Pancreas (tissue), 10 donors: ENCODE data around the gene SPSB1. TPM values are rescaled to one million over a fixed set of nuclear protein-coding genes. Genes with fewer than 3 reads are reported as not detected.

Source experiments
- ATAC-seq, 4 donors: fragments of 200-7000 bp; cut with Tn5 transposase; one replicate each; pipeline versions ENCODE4 v1.8.0 to v1.9.1; 2020; ENCODE audit warnings: mild to moderate bottlenecking in 4 of 4, moderate library complexity in 4 of 4
- DNase-seq, 6 donors: peaks; one replicate each; pipeline ENCODE4 v3.0.0-alpha.2; 2020
- FAIRE-seq: peaks from 2 replicates; lab custom pipeline; 2012; peaks lifted over from hg19 to GRCh38; lab: Jason Lieb, UNC
- H3K27ac ChIP-seq, 4 donors: fragments of 200-600 bp; sonication (generic); 1 replicate in 3 of 4; 2 replicates in 1 of 4; pipeline versions ENCODE4 v1.5.0 to v1.8.0; 2020
- H3K27me3 ChIP-seq, 4 donors: fragments of 200-600 bp; one replicate each; pipeline ENCODE4 v1.8.0; 2021
- H3K36me3 ChIP-seq, 3 donors: fragments of 200-600 bp; sonication (generic) in 1 of 3; one replicate each; pipeline versions ENCODE4 v1.5.0 to v1.8.0; 2020 to 2021
- H3K4me1 ChIP-seq, 3 donors: fragments of 200-600 bp; one replicate each; pipeline ENCODE4 v1.8.0; 2021
- H3K4me3 ChIP-seq, 4 donors: fragments of 200-600 bp; sonication (generic) in 2 of 4; one replicate each; pipeline versions ENCODE4 v1.5.0 to v1.8.0; 2020 to 2021
- H3K9me3 ChIP-seq, 4 donors: fragments of 200-600 bp; one replicate each; pipeline ENCODE4 v1.8.0; 2021
- CTCF ChIP-seq, 4 donors: fragments of 200-600 bp; sonication (generic) in 3 of 4; IDR thresholded peaks; one replicate each; pipeline versions ENCODE4 v1.5.0 to v1.8.0; 2021; ENCODE audit warnings: antibody characterized with exemption in 4 of 4
- WGBS, 2 donors: extraction: QIAGEN DNeasy Blood & Tissue Kit; methylation state at CpG; one replicate each; pipeline ENCODE4 v1.1.7; 2013; 5-methylcytosine and 5-hydroxymethylcytosine counted together
- intact Hi-C, 3 donors: fragments of 100-400 bp; cut with DNase I; formaldehyde crosslinking; loops; one replicate each; pipeline versions ENCODE4 v1.11.1 to v1.14.2; 2022
- polyA plus RNA-seq, 2 donors: library from polyadenylated mRNA; stranded (reverse); fragments of 200-250 nt; gene quantifications; one replicate each; pipeline ENCODE4 v1.2.3, GENCODE V29; 2013
- total RNA-seq, 6 donors: library from RNA; stranded (reverse); fragmentation: NEBNext Ultra II Directional in 4 of 6; extraction: Animal tissue kit (Norgen Biotek cat#: 25700) in 4 of 6; gene quantifications; one replicate each; pipeline versions ENCODE4 v1.2.1 to v1.2.4, GENCODE V29; 2021 to 2023
- donor health status: healthy with polysubstance abuse.
- donor health status: DM: no; HTN: no; CAD: no; lungs with moderate emphysema.
- donor health status: DM: no; HTN: no; CAD: no.
- donor health status: control.
- donor health status: control.
- donor health status: Bipolar disorder and iron deficiency.
- donor health status: DM: yes; HTN: yes; CAD: no.
- donor health status: DM: no; HTN: no; CAD: no.
- donor health status: DM: no; HTN: no; CAD: no.
- donor health status: DM: yes; HTN: yes; CAD: no.

The SPSB1 gene
- total and polyA plus RNA-seq, 8 donors, result 10.5 to 27.5 (median 18.1) TPM

GRCh38 chr1:9410737-9411297, 118.1 kb downstream of the SPSB1 start:
- no peaks in the 10 kb centered on the region for H3K36me3 ChIP-seq
- H3K9me3 ChIP-seq, result no peaks in the 10 kb centered on the region
- TF ChIP-seq CTCF (IDR thresholded peaks at IDR 0.05), result no peak
- H3K4me1 ChIP-seq, result peaks cover 7 to 19% (median 10%) of the 10 kb centered on the region in 3 donors
- no peak overlapping the region for H3K27ac ChIP-seq
- H3K27me3 ChIP-seq, result no peaks in the 10 kb centered on the region
- DNase-seq, result no peak
- FAIRE-seq, result no peak
- no peak overlapping the region for H3K4me3 ChIP-seq
- WGBS, 2 donors, result 68 to 73% methylated on average over 7 of the region's 7 CpGs
- intact Hi-C loops, result no loop called here
- ATAC-seq, result peak in 1 of 4 donors; percentile 11

- Histone ChIP-seq H3K27me3 (no peaks in the 10 kb centered on the region), H3K4me3 (no peak overlapping the region), H3K9me3 (no peaks in the 10 kb centered on the region), H3K36me3 (no peaks in the 10 kb centered on the region), H3K4me1 (peaks cover 7 to 19% (median 10%) of the 10 kb centered on the region in 3 donors), H3K27ac (peak overlapping the region; percentile 49 to 87 (median 77))
- DNase-seq (peak in 5 of 6 donors; percentile 63 to 81 (median 75)), FAIRE-seq (no peak), ATAC-seq (peak; percentile 86 to 93 (median 90))
- intact Hi-C loops, result no loop called here
- 24 to 40% methylated on average over 17 of the region's 17 CpGs for WGBS, 2 donors
- TF ChIP-seq CTCF (IDR thresholded peaks at IDR 0.05), result no peak
These were observed 120.6 kb downstream of the SPSB1 start for GRCh38 chr1:9413071-9413876.

GRCh38 chr1:9413877-9414213, 121.2 kb downstream of the SPSB1 start:
- H3K36me3 ChIP-seq, result no peaks in the 10 kb centered on the region
- FAIRE-seq (no peak), DNase-seq (no peak), ATAC-seq (peak in 1 of 4 donors; percentile 53)
- no peak overlapping the region for H3K4me3 ChIP-seq
- peak overlapping the region in 3 of 4 donors; percentile 69 to 87 (median 85) for H3K27ac ChIP-seq
- intact Hi-C loops, result no loop called here
- TF ChIP-seq CTCF (IDR thresholded peaks at IDR 0.05), result no peak
- H3K4me1 ChIP-seq, result peaks cover 7 to 19% (median 10%) of the 10 kb centered on the region in 3 donors
- WGBS, 2 donors, result 75 to 77% methylated on average over 4 of the region's 4 CpGs
- no peaks in the 10 kb centered on the region for H3K27me3 ChIP-seq
- H3K9me3 ChIP-seq, result no peaks in the 10 kb centered on the region

GRCh38 chr1:9416506-9416905, 123.8 kb downstream of the SPSB1 start:
- ATAC-seq, result no peak
- Histone ChIP-seq H3K9me3 (no peaks in the 10 kb centered on the region), H3K36me3 (no peaks in the 10 kb centered on the region), H3K27ac (no peak overlapping the region), H3K4me1 (peaks cover 7 to 19% (median 10%) of the 10 kb centered on the region in 3 donors), H3K27me3 (no peaks in the 10 kb centered on the region), H3K4me3 (no peak overlapping the region)
- FAIRE-seq, result no peak
- WGBS, 2 donors, result 89 to 92% methylated on average over 9 of the region's 9 CpGs
- TF ChIP-seq CTCF (IDR thresholded peaks at IDR 0.05), result no peak
- intact Hi-C loops, result no loop called here
- DNase-seq, result no peak
